K562 (cell line): ENCODE results near the gene TOX2. TPM values are rescaled to one million over a fixed set of nuclear protein-coding genes. Genes with fewer than 3 reads are reported as not detected.

Experiments used
- CHCHD3 ChIP-seq: fragments of 250-450 bp; sonication (Bioruptor Pico); IDR thresholded peaks from 2 replicates; pipeline ENCODE4 v2.1.2; 2022; ENCODE audit warnings: mild to moderate bottlenecking
- CSDE1 ChIP-seq, 2 experiments: fragments of 450-650 bp; IDR thresholded peaks; 2 replicates each; pipeline ENCODE4 v1.6.1; 2016; ENCODE audit warnings: mild to moderate bottlenecking in 1 of 2
- EP400 ChIP-seq: fragments of 450-650 bp; IDR thresholded peaks from 2 replicates; pipeline ENCODE4 v1.6.1; 2017; ENCODE audit warnings: antibody characterized with exemption, mild to moderate bottlenecking, moderate library complexity
- FOS ChIP-seq: IDR thresholded peaks from 3 replicates; pipeline ENCODE4 v1.6.1; 2011; ENCODE audit not compliant: insufficient read length; ENCODE audit errors: extremely low read depth
- FOSL1 ChIP-seq: fragments of 200-800 bp; sonication (Bioruptor generic); conservative IDR thresholded peaks from 2 replicates; pipeline ENCODE4 v1.6.1; 2016; ENCODE audit warnings: missing genetic modification characterization, missing compliant biosample characterization
- HLTF ChIP-seq: fragments of 450-650 bp; IDR thresholded peaks from 2 replicates; pipeline ENCODE4 v1.6.1; 2016
- IFI16 ChIP-seq: fragments of 250-450 bp; sonication (Bioruptor Pico); IDR thresholded peaks from 2 replicates; pipeline ENCODE4 v2.1.2; 2022; ENCODE audit warnings: mild to moderate bottlenecking, inconsistent platforms
- JUNB ChIP-seq: fragments of 450-650 bp; formaldehyde crosslinking; conservative IDR thresholded peaks from 2 replicates; pipeline ENCODE4 v1.4.0; 2020; ENCODE audit warnings: mild to moderate bottlenecking
- JUND ChIP-seq, 2 experiments: IDR thresholded peaks; 2 replicates in 1 of 2; 3 replicates in 1 of 2; pipeline ENCODE4 v1.6.1; 2011; ENCODE audit warnings: borderline replicate concordance in 2 of 2, low read depth in 2 of 2, low read length in 2 of 2, improper control_type of control experiment in 1 of 2, missing biosample characterization in 1 of 2, missing genetic modification characterization in 1 of 2, missing genetic modification reagents in 1 of 2
- NFE2 ChIP-seq: IDR thresholded peaks from 2 replicates; pipeline ENCODE4 v1.6.1; 2014; ENCODE audit warnings: antibody characterized with exemption, low read depth
- POLR2AphosphoS2 ChIP-seq: IDR thresholded peaks from 2 replicates; pipeline ENCODE4 v1.6.1; 2012; ENCODE audit warnings: low read length, improper control_type of control experiment
- POLR2B ChIP-seq: fragments of 450-650 bp; IDR thresholded peaks from 2 replicates; pipeline ENCODE4 v1.6.1; 2018; ENCODE audit warnings: low read depth; ENCODE audit not compliant: partially characterized antibody
- PURB ChIP-seq: sonication (generic); formaldehyde crosslinking; IDR thresholded peaks from 2 replicates; pipeline ENCODE4 v1.9.0; 2021; ENCODE audit warnings: low read depth, mild to moderate bottlenecking, missing genetic modification reagents
- RBM17 ChIP-seq: fragments of 200-400 bp; formaldehyde crosslinking; IDR thresholded peaks from 2 replicates; pipeline ENCODE4 v1.6.1; 2017; ENCODE audit warnings: low read depth, mild to moderate bottlenecking, low read length, borderline replicate concordance
- SRSF1 ChIP-seq: fragments of 200-400 bp; formaldehyde crosslinking; IDR thresholded peaks from 2 replicates; pipeline ENCODE4 v1.6.1; 2017; ENCODE audit warnings: mild to moderate bottlenecking, low read depth, low read length, moderate library complexity
- TSC22D4 ChIP-seq: fragments of 450-650 bp; IDR thresholded peaks from 2 replicates; pipeline ENCODE4 v1.6.1; 2016; ENCODE audit warnings: missing genetic modification characterization, missing biosample characterization, control low read depth
- ZNF324 ChIP-seq: fragments of 250-450 bp; sonication (Bioruptor Pico); IDR thresholded peaks from 2 replicates; pipeline ENCODE4 v1.4.0; 2020; ENCODE audit warnings: mild to moderate bottlenecking
- ZNF551 ChIP-seq: fragments of 250-450 bp; sonication (Bioruptor Pico); IDR thresholded peaks from 2 replicates; pipeline ENCODE4 v1.5.0; 2021; ENCODE audit warnings: mild to moderate bottlenecking, moderate library complexity
- ZNF644 ChIP-seq: fragments of 200-800 bp; sonication (Bioruptor generic); IDR thresholded peaks from 2 replicates; pipeline ENCODE4 v1.6.1; 2016; ENCODE audit warnings: low read depth, missing genetic modification characterization, missing compliant biosample characterization
- polyA plus RNA-seq, 8 experiments: library from polyadenylated mRNA; depleted of rRNA in 4 of 8; stranded (reverse) in 5 of 8; unstranded in 3 of 8; fragments of >200 nt; fragmentation: Nextera tagmentation in 2 of 8; fragmentation: Illumina TruSeq in 1 of 8; extraction: Ambion mirVana in 2 of 8; extraction: Trizol in 1 of 8; gene quantifications; 2 replicates each; pipeline versions ENCODE4 v1.2.1 to v1.2.3, GENCODE V29; 2011 to 2014; ENCODE audit warnings: inconsistent platforms in 1 of 8, missing spikeins in 1 of 8
- total RNA-seq, 7 experiments: library from RNA; depleted of rRNA in 6 of 7; stranded (reverse); fragments of >200 nt in 6 of 7; fragmentation: Illumina TruSeq in 2 of 7; extraction: Trizol in 2 of 7; gene quantifications; 2 replicates each; pipeline versions ENCODE4 v1.2.1 to v1.2.3, GENCODE V29; 2011 to 2021; ENCODE audit warnings: low replicate concordance in 1 of 7
- TF ChIP-seq, protein P1 (sequence below), 2 experiments: fragments of 450-650 bp in 1 of 2; sonication (generic) in 1 of 2; formaldehyde crosslinking in 1 of 2; IDR thresholded peaks in 1 of 2; conservative IDR thresholded peaks in 1 of 2; 2 replicates each; pipeline versions ENCODE4 v1.6.1 to v1.8.1; 2016 to 2023; ENCODE audit warnings: mild to moderate bottlenecking in 2 of 2, moderate library complexity in 2 of 2, inconsistent platforms in 1 of 2, missing genetic modification reagents in 1 of 2

Gene TOX2
- total and polyA plus RNA-seq, 9 of the 15 experiments (the other 6 are each of a cell fraction or from before 2014, with no cell fraction given) = not detected

DNA sequence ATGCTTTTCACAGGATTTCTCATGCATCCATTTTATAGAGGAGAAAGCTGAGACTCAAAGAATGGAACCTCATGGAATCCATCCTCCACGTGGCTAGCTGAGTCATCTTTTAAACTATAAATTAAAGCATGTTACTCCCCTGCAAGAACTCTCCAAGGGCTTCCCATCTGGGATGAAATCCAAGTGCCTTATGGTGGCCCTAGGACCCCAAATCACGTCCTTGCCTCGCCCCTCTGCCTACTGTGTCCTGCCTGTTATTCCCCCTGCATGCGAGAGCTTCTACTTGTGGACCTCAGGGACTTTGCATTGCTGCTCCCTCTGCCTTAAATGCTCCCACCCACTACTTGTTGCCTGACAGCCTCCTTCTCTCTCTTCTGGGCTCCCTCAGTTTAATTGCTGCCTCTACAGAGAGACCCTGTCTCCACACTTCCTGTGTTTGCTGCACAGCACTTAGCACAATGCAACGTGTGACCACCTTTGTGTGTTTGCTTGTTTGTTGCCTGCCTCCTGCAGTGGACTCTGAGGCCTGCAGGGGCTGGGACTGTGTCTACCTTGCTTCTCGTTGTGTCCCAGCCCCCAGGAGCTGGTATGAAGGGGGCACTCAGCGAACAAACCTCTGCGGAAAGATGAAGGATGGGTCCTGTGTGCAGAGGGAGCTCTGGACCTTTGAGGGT is 39.4 kb downstream of the TOX2 start (continued):
- TF ChIP-seq PURB (CRISPR knock-in tag) (no peak), ZNF551 (CRISPR knock-in tag) (no peak), RBM17 (no peak), JUNB (no peak), FOS (no peak), ZNF324 (no peak), POLR2AphosphoS2 (no peak), CHCHD3 (CRISPR knock-in tag) (no peak), HLTF (no peak), IFI16 (no peak), CSDE1 (IDR thresholded peaks at IDR 0.05) (no peak), EP400 (no peak), SRSF1 (no peak), FOSL1 (tag) (peak; percentile 50; the same call in 1 of the 2 replicates), ZNF644 (tag) (no peak), JUND (IDR thresholded peaks at IDR 0.05; ENCODE audit: borderline replicate concordance, low read depth, low read length) (peak; percentile 9; the same call in 1 of the 2 replicates), JUND (tag; IDR thresholded peaks at IDR 0.05; ENCODE audit: borderline replicate concordance, low read depth, low read length) (no peak), POLR2B (no peak), NFE2 (no peak), TSC22D4 (no peak)
- TF ChIP-seq, protein P1, sequence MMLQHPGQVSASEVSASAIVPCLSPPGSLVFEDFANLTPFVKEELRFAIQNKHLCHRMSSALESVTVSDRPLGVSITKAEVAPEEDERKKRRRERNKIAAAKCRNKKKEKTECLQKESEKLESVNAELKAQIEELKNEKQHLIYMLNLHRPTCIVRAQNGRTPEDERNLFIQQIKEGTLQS (IDR thresholded peaks at IDR 0.05) = peak; percentile 24; the same call in 1 of the 2 replicates
- TF ChIP-seq, protein P1 (CRISPR knock-in tag; conservative IDR thresholded peaks at IDR 0.05) = no peak
